Measurements from ENCODE around the gene SPEM3. TPM values are rescaled to one million over a fixed set of nuclear protein-coding genes. Genes with fewer than 3 reads are reported as not detected.

SPEM3 gene
- total RNA-seq, 4 donors from 2014 or later, result not detected

- TF ChIP-seq CTCF (IDR thresholded peaks at IDR 0.05; ENCODE audit: low read depth), result no peak
Observed at GRCh38 chr17:7475764-7476422, 47.2 kb downstream of the SPEM3 start.

GRCh38 chr17:7476494-7476893, 47.8 kb downstream of the SPEM3 start:
- no peak for TF ChIP-seq CTCF (IDR thresholded peaks at IDR 0.05; ENCODE audit: low read depth)

GRCh38 chr17:7476951-7477350, 48.3 kb downstream of the SPEM3 start:
- no peak for TF ChIP-seq CTCF (IDR thresholded peaks at IDR 0.05; ENCODE audit: low read depth)

- no peak for TF ChIP-seq CTCF (IDR thresholded peaks at IDR 0.05; ENCODE audit: low read depth)
Observed at GRCh38 chr17:7477392-7478275, 49.0 kb downstream of the SPEM3 start.

- TF ChIP-seq CTCF (IDR thresholded peaks at IDR 0.05; ENCODE audit: low read depth), result no peak
Observed at GRCh38 chr17:7478276-7479212, 49.9 kb downstream of the SPEM3 start.

GRCh38 chr17:7479213-7480088, 50.8 kb downstream of the SPEM3 start, which contains the start of gene ZBTB4:
Gene ZBTB4 (minus strand): TSS chr17:7479631. CDS start chr17:7466801, 12,830 bp downstream.
- TF ChIP-seq CTCF (IDR thresholded peaks at IDR 0.05; ENCODE audit: low read depth), result no peak
